Naive B cell (primary cell): Measurements from ENCODE around the gene LONRF3. TPM values are rescaled to one million over a fixed set of nuclear protein-coding genes. Genes with fewer than 3 reads are reported as not detected.

ENCODE experiments used
- ATAC-seq, 2 donors: fragments of 150-1000 bp; cut with Tn5 transposase; 2 replicates each; pipeline ENCODE4 v1.10.0; 2021; ENCODE audit warnings: low read depth in 2 of 2, mild to moderate bottlenecking in 2 of 2, moderate library complexity in 2 of 2
- DNase-seq: peaks from one replicate; pipeline ENCODE4 v3.0.0; 2022
- H3K27ac Mint-ChIP-seq, 6 donors: one replicate each; pipeline ENCODE4 v1.8.0; 2020 to 2022; ENCODE audit warnings: mild to moderate bottlenecking in 6 of 6, mixed read lengths in 6 of 6, moderate library complexity in 5 of 6, inconsistent platforms in 2 of 6
- H3K27me3 Mint-ChIP-seq, 3 donors: one replicate each; pipeline ENCODE4 v1.8.0; 2021 to 2022; ENCODE audit warnings: mixed read lengths in 3 of 3, mild to moderate bottlenecking in 1 of 3
- H3K36me3 Mint-ChIP-seq, 2 donors: one replicate each; pipeline ENCODE4 v1.8.0; 2020 to 2022; ENCODE audit warnings: mixed read lengths in 2 of 2, inconsistent platforms in 1 of 2, mild to moderate bottlenecking in 1 of 2
- H3K4me1 Mint-ChIP-seq, 3 donors: one replicate each; pipeline ENCODE4 v1.8.0; 2020 to 2022; ENCODE audit warnings: mixed read lengths in 3 of 3, inconsistent platforms in 1 of 3, mild to moderate bottlenecking in 1 of 3, moderate library complexity in 1 of 3
- H3K4me3 Mint-ChIP-seq, 8 donors: one replicate each; pipeline ENCODE4 v1.8.0; 2020 to 2022; ENCODE audit warnings: mild to moderate bottlenecking in 8 of 8, mixed read lengths in 8 of 8, moderate library complexity in 8 of 8, inconsistent platforms in 2 of 8
- H3K9me3 Mint-ChIP-seq, 7 donors: one replicate each; pipeline ENCODE4 v1.8.0; 2020 to 2022; ENCODE audit warnings: mixed read lengths in 7 of 7, mild to moderate bottlenecking in 5 of 7, inconsistent platforms in 2 of 7, moderate library complexity in 1 of 7
- polyA plus RNA-seq, 6 donors: library from polyadenylated mRNA; unstranded; fragments of 300-500 nt; fragmentation: Illumina TruSeq; gene quantifications; one replicate each; pipeline ENCODE4 v1.2.3, GENCODE V29; 2021; ENCODE audit warnings: low read depth in 6 of 6

Gene LONRF3
- polyA plus RNA-seq, 6 donors from 2014 or later: 0.09 to 0.15 (median 0.12) TPM; not detected in 2

DNA sequence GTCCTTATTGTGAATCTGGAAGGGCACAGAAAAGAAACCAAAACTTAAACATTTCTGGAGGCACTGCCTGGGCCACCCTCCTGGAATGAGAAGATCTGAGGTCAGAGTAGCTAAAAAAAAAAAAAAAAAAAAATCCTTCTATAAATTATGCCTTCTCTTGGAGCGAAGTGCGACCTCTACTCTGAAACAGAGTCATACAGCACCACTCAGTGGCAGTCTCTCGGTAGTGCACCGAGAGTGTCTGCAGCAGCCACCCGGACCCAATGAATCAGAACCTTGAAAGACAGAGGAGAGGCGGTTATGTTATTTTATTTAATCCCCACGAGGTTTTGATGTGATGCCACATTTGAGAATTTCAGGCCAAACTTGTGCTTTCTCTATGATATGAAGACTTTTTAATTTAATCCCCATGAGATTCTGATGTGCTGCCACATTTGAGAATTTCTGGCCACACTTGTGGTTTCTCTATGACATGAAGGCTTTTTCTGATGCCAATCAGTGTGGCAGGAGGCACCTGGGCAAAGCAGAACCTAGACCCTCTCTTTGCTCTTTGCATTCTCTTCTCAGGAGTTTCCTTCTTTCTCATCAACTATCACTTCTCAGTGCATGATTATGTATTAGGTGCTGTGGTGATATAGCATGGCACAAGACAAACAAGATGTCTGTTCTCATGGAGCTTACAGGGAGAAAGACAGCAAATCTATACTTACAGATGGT, 92.8 kb downstream of the LONRF3 start:
- Mint-ChIP-seq H3K9me3 (no peaks in the 10 kb centered on the region), H3K36me3 (no peaks in the 10 kb centered on the region), H3K4me3 (no peak overlapping the region), H3K27ac (no peak overlapping the region), H3K4me1 (peaks cover 0 to 11% (median 6%) of the 10 kb centered on the region in 3 donors), H3K27me3 (peaks cover 0 to 6% (median 5%) of the 10 kb centered on the region in 3 donors)
- DNase-seq: peak; percentile 31
- ATAC-seq: peak; percentile 64 to 68

Other genes starting within 250 kb of the LONRF3 start
- 100 to 1,000 TPM in 1 of 6 donors, 10 to 100 TPM in 5; 28.9 to 109 (median 41.7) TPM for gene IL13RA1, start 247.0 kb upstream of the LONRF3 start, polyA plus RNA-seq
- under 1 TPM in 2 of 6 donors, not detected in 4; 0.20 to 0.22 TPM for gene ZCCHC12, start 150.8 kb upstream of the LONRF3 start, polyA plus RNA-seq
- not detected for gene CT47C1, start 98.4 kb downstream of the LONRF3 start, polyA plus RNA-seq
- gene KIAA1210, start 153.2 kb downstream of the LONRF3 start, polyA plus RNA-seq: not detected